Measurements from ENCODE around the gene PIP4P1. TPM values are rescaled to one million over a fixed set of nuclear protein-coding genes. Genes with fewer than 3 reads are reported as not detected.
"Not testable (repeated sequence)": the region's sequence is repeated elsewhere in the genome, so short reads cannot be mapped to it uniquely, and the experiment has no call there.

The PIP4P1 gene
- total RNA-seq, 4 donors from 2014 or later, result 16.4 to 39.1 (median 22.8) TPM

GRCh38 chr14:20455355-20456300 lies 5.6 kb downstream of the PIP4P1 start:
- Histone ChIP-seq H3K27ac (peak overlapping the region; percentile 90), H3K9me3 (no peaks in the 10 kb centered on the region), H3K36me3 (no peaks in the 10 kb centered on the region), H3K4me3 (peak overlapping the region; percentile 73 to 90), H3K4me1 (peaks cover 7 to 14% of the 10 kb centered on the region in 2 donors), H3K27me3 (no peaks in the 10 kb centered on the region)
- intact Hi-C loops (cut with DNase I; ENCODE audit: low total_unique reads), result no loop called here
- TF ChIP-seq, protein P1, sequence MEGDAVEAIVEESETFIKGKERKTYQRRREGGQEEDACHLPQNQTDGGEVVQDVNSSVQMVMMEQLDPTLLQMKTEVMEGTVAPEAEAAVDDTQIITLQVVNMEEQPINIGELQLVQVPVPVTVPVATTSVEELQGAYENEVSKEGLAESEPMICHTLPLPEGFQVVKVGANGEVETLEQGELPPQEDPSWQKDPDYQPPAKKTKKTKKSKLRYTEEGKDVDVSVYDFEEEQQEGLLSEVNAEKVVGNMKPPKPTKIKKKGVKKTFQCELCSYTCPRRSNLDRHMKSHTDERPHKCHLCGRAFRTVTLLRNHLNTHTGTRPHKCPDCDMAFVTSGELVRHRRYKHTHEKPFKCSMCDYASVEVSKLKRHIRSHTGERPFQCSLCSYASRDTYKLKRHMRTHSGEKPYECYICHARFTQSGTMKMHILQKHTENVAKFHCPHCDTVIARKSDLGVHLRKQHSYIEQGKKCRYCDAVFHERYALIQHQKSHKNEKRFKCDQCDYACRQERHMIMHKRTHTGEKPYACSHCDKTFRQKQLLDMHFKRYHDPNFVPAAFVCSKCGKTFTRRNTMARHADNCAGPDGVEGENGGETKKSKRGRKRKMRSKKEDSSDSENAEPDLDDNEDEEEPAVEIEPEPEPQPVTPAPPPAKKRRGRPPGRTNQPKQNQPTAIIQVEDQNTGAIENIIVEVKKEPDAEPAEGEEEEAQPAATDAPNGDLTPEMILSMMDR (IDR thresholded peaks at IDR 0.05), result no peak
- TF ChIP-seq POLR2A (IDR thresholded peaks at IDR 0.05), result no peak
- no peak for DNase-seq

- peak; percentile 66 to 89 for TF ChIP-seq POLR2A (IDR thresholded peaks at IDR 0.05)
- TF ChIP-seq, protein P1 (IDR thresholded peaks at IDR 0.05), result peak in 1 of 4 experiments; percentile 1
- peak; percentile 97 to 98 for DNase-seq
- peak within 1 kb of the TSS; percentile 90 for H3K27ac ChIP-seq
- peak within 1 kb of the TSS; percentile 73 to 90 for H3K4me3 ChIP-seq
- peaks cover 0 to 8% of the 10 kb centered on the region in 2 donors for H3K4me1 ChIP-seq
- no peaks in the 10 kb centered on the region for H3K36me3 ChIP-seq
- no peaks in the 10 kb centered on the region for H3K9me3 ChIP-seq
- intact Hi-C loops (cut with DNase I; ENCODE audit: low total_unique reads), result no loop called here
- no peaks in the 10 kb centered on the region for H3K27me3 ChIP-seq
Measured at GRCh38 chr14:20454516-20455354, 6.5 kb downstream of the PIP4P1 start, which contains the start of the genes APEX1 and OSGEP. Gene APEX1, plus strand, starts transcription at chr14:20455226. Its CDS starts 420 bp downstream, at chr14:20455646. Gene OSGEP, minus strand, starts transcription at chr14:20454812. Its CDS starts 129 bp downstream, at chr14:20454683.

DNA sequence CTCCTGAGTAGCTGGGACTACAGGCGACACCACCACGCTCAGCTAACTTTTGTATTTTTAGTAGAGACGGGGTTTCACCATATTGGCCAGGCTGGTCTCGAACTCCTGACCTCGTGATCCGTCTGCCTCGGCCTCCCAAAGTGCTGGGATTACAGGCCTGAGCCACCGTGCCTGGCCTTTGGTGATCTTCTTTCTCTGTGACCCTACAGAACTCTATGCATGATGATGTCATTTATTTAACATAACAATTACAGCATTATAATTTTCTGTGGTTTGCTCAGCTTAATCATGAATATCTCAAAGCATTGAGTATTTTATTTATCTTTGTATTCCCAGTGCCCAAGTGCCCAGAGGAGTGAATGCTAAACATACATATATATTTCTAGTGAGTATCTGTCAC lies 8.4 kb downstream of the PIP4P1 start:
- H3K36me3 ChIP-seq; H3K4me1 ChIP-seq; H3K27ac ChIP-seq; H3K27me3 ChIP-seq; DNase-seq; H3K9me3 ChIP-seq; H3K4me3 ChIP-seq; intact Hi-C loops (cut with DNase I; ENCODE audit: low total_unique reads): not testable (repeated sequence)

DNA sequence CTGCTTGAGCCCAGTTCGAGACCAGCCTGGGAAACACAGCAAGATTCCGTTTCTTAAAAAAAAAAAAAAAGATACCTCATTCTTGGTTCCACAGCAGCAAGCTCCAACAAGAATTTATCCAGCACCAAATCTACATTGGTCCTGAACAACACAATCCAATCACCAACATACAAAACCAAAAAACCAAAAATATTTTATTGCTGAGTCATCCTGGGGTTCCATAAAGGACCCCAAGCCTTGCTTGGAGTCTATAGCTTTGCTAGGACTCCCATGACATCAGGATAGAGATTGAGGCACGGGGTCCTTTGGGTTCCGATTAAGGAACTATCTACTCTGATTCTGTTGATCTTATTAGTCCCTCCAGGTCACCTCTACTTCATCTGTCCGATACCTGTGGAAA lies 14.3 kb downstream of the PIP4P1 start:
- no peaks in the 10 kb centered on the region for H3K9me3 ChIP-seq
- H3K27ac ChIP-seq, result no peak overlapping the region
- H3K36me3 ChIP-seq, result no peaks in the 10 kb centered on the region
- H3K4me1 ChIP-seq, result no peaks in the 10 kb centered on the region
- no peak for TF ChIP-seq POLR2A (IDR thresholded peaks at IDR 0.05)
- TF ChIP-seq, protein P1 (IDR thresholded peaks at IDR 0.05), result no peak
- H3K4me3 ChIP-seq, result no peak overlapping the region
- no peak for DNase-seq
- intact Hi-C loops (cut with DNase I; ENCODE audit: low total_unique reads), result no loop called here
- no peaks in the 10 kb centered on the region for H3K27me3 ChIP-seq

DNA sequence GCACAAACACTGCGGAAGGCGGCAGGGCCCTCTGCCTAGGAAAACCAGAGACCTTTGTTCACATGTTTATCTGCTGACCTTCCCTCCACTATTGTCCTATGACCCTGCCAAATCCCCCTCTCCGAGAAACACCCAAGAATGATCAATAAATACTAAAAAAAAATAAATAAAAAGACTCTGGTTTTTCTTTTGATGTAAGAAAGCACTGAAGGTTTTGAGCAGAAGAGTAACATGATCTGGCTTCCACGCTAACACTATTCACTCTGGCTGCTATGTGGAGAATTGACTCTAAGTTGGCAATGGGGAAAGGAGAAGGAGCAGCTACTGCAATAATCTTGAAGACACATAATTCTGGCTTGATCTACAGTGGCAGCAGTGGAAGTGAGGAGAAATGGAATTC lies 17.6 kb downstream of the PIP4P1 start:
- H3K4me3 ChIP-seq; H3K27ac ChIP-seq; H3K9me3 ChIP-seq; H3K4me1 ChIP-seq; H3K36me3 ChIP-seq; DNase-seq; H3K27me3 ChIP-seq; intact Hi-C loops (cut with DNase I; ENCODE audit: low total_unique reads): not testable (repeated sequence)

Measured in uterus (tissue), 4 donors.